HepG2 (cell line): Measurements from ENCODE around the gene METTL23. TPM values are rescaled to one million over a fixed set of nuclear protein-coding genes. Genes with fewer than 3 reads are reported as not detected.

Experiments used
- CBX5 ChIP-seq: sonication (generic); formaldehyde crosslinking; IDR thresholded peaks from 2 replicates; pipeline ENCODE4 v1.4.0; 2020; ENCODE audit warnings: missing genetic modification reagents, borderline replicate concordance
- HMG20A ChIP-seq: IDR thresholded peaks from 2 replicates; pipeline ENCODE4 v1.6.1; 2016; ENCODE audit warnings: borderline replicate concordance
- IKZF5 ChIP-seq: IDR thresholded peaks from 2 replicates; pipeline ENCODE4 v1.6.1; 2018; ENCODE audit warnings: missing genetic modification reagents, mild to moderate bottlenecking, missing compliant biosample characterization
- SP5 ChIP-seq: IDR thresholded peaks from 2 replicates; pipeline ENCODE4 v1.6.1; 2016; ENCODE audit warnings: low read depth, borderline replicate concordance
- XBP1 ChIP-seq: sonication (generic); formaldehyde crosslinking; IDR thresholded peaks from 2 replicates; pipeline ENCODE4 v1.5.0; 2020; ENCODE audit warnings: missing genetic modification reagents
- ZNF124 ChIP-seq: sonication (generic); formaldehyde crosslinking; IDR thresholded peaks from 2 replicates; pipeline ENCODE4 v1.4.0; 2020; ENCODE audit warnings: missing genetic modification reagents
- ZNF230 ChIP-seq: sonication (generic); formaldehyde crosslinking; IDR thresholded peaks from 2 replicates; pipeline ENCODE4 v1.4.0; 2020; ENCODE audit warnings: mild to moderate bottlenecking, missing genetic modification reagents
- ZNF747 ChIP-seq: sonication (generic); formaldehyde crosslinking; IDR thresholded peaks from 2 replicates; pipeline ENCODE4 v1.8.1; 2023; ENCODE audit warnings: missing genetic modification reagents, mild to moderate bottlenecking, borderline replicate concordance
- polyA plus RNA-seq, 8 experiments: library from polyadenylated mRNA; depleted of rRNA in 3 of 8; stranded (reverse) in 7 of 8; unstranded in 1 of 8; fragments of >200 nt; fragmentation: Illumina TruSeq in 4 of 8; extraction: Trizol in 4 of 8; gene quantifications; 2 replicates each; pipeline versions ENCODE4 v1.2.1 to v1.2.3, GENCODE V29; 2011 to 2016; ENCODE audit warnings: low read depth in 4 of 8, missing spikeins in 1 of 8, mixed read lengths in 1 of 8; ENCODE audit not compliant: insufficient read depth in 1 of 8
- total RNA-seq, 5 experiments: library from RNA; depleted of rRNA; stranded (reverse); fragments of >200 nt; fragmentation: Illumina TruSeq; extraction: Trizol; gene quantifications; 2 replicates each; pipeline ENCODE4 v1.2.3, GENCODE V29; 2016; ENCODE audit warnings: low read depth in 1 of 5
- TF ChIP-seq, protein P1 (sequence below): sonication (generic); formaldehyde crosslinking; IDR thresholded peaks from 2 replicates; pipeline ENCODE4 v1.4.0; 2020; ENCODE audit warnings: missing genetic modification reagents
- TF ChIP-seq, protein P2 (sequence below): sonication (generic); formaldehyde crosslinking; IDR thresholded peaks from 2 replicates; pipeline ENCODE4 v1.8.0; 2022; ENCODE audit warnings: mild to moderate bottlenecking, missing genetic modification reagents; ENCODE audit not compliant: insufficient replicate concordance
- TF ChIP-seq, protein P3 (sequence below): sonication (generic); formaldehyde crosslinking; IDR thresholded peaks from 2 replicates; pipeline ENCODE4 v1.4.0; 2020; ENCODE audit warnings: mild to moderate bottlenecking, low read depth, missing genetic modification reagents
- TF ChIP-seq, protein P4 (sequence below), 2 experiments: sonication (generic) in 1 of 2; formaldehyde crosslinking in 1 of 2; IDR thresholded peaks; 2 replicates each; pipeline versions ENCODE4 v1.4.0 to v1.6.1; 2018 to 2020; ENCODE audit warnings: missing genetic modification reagents in 2 of 2, borderline replicate concordance in 1 of 2, low read depth in 1 of 2, mild to moderate bottlenecking in 1 of 2, missing biosample characterization in 1 of 2

The METTL23 gene
- total and polyA plus RNA-seq, 2 of the 13 experiments (the other 11 are each of a cell fraction or from before 2014, with no cell fraction given), result 39.9 to 104 TPM

GRCh38 chr17:76700617-76701470 lies 25.8 kb upstream of the METTL23 start (continued):
- TF ChIP-seq ZNF124 (CRISPR knock-in tag), result no peak
- TF ChIP-seq HMG20A (CRISPR knock-in tag), result peak; percentile 47; the same call in 1 of the 2 replicates
- TF ChIP-seq, protein P1, sequence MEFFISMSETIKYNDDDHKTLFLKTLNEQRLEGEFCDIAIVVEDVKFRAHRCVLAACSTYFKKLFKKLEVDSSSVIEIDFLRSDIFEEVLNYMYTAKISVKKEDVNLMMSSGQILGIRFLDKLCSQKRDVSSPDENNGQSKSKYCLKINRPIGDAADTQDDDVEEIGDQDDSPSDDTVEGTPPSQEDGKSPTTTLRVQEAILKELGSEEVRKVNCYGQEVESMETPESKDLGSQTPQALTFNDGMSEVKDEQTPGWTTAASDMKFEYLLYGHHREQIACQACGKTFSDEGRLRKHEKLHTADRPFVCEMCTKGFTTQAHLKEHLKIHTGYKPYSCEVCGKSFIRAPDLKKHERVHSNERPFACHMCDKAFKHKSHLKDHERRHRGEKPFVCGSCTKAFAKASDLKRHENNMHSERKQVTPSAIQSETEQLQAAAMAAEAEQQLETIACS (CRISPR knock-in tag), result no peak
- no peak for TF ChIP-seq CBX5 (CRISPR knock-in tag)
- no peak for TF ChIP-seq XBP1
- TF ChIP-seq SP5 (CRISPR knock-in tag), result peak; percentile 96
- TF ChIP-seq ZNF230 (CRISPR knock-in tag), result peak; percentile 57; the same call in 1 of the 2 replicates
- TF ChIP-seq IKZF5 (CRISPR knock-in tag), result peak; percentile 46; the same call in 1 of the 2 replicates
- TF ChIP-seq ZNF747 (CRISPR knock-in tag), result peak; percentile 45; the same call in 1 of the 2 replicates
- TF ChIP-seq, protein P2, sequence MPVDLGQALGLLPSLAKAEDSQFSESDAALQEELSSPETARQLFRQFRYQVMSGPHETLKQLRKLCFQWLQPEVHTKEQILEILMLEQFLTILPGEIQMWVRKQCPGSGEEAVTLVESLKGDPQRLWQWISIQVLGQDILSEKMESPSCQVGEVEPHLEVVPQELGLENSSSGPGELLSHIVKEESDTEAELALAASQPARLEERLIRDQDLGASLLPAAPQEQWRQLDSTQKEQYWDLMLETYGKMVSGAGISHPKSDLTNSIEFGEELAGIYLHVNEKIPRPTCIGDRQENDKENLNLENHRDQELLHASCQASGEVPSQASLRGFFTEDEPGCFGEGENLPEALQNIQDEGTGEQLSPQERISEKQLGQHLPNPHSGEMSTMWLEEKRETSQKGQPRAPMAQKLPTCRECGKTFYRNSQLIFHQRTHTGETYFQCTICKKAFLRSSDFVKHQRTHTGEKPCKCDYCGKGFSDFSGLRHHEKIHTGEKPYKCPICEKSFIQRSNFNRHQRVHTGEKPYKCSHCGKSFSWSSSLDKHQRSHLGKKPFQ (CRISPR knock-in tag), result peak; percentile 73
- TF ChIP-seq, protein P3, sequence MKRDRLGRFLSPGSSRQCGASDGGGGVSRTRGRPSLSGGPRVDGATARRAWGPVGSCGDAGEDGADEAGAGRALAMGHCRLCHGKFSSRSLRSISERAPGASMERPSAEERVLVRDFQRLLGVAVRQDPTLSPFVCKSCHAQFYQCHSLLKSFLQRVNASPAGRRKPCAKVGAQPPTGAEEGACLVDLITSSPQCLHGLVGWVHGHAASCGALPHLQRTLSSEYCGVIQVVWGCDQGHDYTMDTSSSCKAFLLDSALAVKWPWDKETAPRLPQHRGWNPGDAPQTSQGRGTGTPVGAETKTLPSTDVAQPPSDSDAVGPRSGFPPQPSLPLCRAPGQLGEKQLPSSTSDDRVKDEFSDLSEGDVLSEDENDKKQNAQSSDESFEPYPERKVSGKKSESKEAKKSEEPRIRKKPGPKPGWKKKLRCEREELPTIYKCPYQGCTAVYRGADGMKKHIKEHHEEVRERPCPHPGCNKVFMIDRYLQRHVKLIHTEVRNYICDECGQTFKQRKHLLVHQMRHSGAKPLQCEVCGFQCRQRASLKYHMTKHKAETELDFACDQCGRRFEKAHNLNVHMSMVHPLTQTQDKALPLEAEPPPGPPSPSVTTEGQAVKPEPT (CRISPR knock-in tag), result peak; percentile 71; the same call in 1 of the 2 replicates
- TF ChIP-seq, protein P4, sequence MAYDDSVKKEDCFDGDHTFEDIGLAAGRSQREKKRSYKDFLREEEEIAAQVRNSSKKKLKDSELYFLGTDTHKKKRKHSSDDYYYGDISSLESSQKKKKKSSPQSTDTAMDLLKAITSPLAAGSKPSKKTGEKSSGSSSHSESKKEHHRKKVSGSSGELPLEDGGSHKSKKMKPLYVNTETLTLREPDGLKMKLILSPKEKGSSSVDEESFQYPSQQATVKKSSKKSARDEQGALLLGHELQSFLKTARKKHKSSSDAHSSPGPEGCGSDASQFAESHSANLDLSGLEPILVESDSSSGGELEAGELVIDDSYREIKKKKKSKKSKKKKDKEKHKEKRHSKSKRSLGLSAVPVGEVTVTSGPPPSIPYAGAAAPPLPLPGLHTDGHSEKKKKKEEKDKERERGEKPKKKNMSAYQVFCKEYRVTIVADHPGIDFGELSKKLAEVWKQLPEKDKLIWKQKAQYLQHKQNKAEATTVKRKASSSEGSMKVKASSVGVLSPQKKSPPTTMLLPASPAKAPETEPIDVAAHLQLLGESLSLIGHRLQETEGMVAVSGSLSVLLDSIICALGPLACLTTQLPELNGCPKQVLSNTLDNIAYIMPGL (CRISPR knock-in tag; IDR thresholded peaks at IDR 0.05; ENCODE audit: borderline replicate concordance in 1 of 2, low read depth in 1 of 2), result peak in 1 of 2 experiments; percentile 75; a peak in 2 of 4 replicates
